ENCODE results near the gene PCMTD2.
"Not testable (repeated sequence)": the region's sequence is repeated elsewhere in the genome, so short reads cannot be mapped to it uniquely, and the experiment has no call there.

PCMTD2 gene

DNA sequence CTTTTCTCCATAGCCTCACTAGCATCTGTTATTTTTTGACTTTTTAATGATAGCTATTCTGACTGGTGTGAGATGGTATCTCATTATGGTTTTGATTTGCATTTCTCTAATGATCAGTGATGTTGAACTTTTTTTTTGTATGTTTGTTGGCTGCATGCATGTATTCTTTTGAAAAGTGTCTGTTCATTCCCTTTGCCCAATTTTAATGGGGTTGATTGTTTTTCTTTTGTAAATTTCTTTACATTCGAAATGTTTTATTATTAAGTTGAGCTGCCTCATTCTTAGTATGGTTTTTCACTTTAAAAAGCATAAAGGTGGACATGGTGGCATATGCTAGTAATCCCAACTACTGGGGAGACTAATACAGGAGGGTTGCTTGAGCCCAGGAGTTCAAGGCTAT is 58.2 kb downstream of the PCMTD2 start:
- DNase-seq: not testable (repeated sequence)

DNA sequence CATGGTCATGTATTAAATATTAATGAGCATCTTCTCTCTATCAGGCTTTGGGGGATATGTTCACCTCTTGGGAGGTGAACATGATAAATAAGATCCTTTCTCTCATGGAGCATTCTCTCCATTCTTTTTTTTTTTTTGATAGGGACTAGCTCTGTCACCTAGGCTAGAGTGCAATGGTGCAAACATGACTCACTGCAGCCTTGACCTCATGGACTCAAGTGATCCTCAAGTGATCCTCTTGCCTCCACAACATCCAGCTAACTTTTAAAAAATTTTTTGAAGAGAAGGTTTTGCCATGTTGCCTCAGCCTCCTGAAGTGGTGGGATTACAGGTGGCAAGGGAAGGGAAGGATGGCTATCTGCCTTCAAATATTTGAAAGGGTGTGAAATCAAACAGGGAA is 59.8 kb downstream of the PCMTD2 start:
- not testable (repeated sequence) for DNase-seq

DNA sequence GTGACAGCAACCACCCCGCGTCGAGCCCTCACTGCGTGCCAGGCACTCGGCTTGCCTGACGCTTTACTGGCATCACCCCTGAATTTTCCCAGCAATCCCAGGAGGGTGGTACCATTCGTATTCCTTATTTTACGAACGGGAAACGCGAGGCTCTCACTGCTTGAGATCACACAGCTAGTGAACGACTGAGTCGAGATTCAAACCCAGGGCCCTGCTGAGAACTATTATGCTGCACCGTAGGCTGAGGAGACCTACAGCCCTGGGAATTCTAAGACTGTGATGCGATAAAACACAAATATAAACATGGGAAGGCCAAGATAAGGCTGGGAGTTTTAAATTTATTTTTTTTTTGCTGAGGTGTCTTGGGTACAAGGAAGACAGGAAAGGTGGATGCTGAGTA is 60.3 kb downstream of the PCMTD2 start:
- not testable (repeated sequence) for DNase-seq

DNA sequence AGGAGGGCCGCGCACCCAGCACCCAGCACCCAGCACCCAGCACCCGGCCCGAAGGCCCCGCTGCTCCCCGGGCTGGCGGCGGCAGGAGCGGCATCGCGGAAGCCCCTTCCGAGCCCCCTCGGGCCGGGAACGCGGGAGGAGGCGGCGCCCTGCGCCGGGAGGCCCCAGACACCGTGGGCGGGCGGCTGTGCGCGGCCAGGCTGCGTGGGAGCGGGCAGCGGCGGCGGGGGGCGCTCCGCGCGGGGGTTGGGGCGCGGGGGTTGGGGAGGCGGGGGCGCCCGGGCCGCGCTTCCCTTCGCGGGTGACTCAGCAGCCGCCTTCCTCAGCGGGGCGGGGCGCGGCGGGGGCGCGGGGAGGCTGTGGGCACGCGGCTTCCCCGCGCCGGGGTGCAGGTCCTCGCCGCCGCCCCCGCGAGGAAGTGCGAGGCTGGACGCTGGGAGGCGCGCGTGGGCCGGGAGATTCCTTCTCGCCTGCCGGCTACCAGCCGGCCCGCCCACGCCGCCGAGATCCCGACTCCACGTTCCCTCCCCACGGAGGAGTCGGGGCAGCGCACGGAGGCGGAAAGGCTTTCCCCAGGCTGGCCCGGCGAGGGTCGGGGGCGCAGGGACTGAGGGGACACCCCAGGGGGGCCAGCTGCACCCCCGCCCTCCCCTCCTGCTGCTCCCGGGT is 61.0 kb downstream of the PCMTD2 start:
- peak; percentile 8 for DNase-seq

DNA sequence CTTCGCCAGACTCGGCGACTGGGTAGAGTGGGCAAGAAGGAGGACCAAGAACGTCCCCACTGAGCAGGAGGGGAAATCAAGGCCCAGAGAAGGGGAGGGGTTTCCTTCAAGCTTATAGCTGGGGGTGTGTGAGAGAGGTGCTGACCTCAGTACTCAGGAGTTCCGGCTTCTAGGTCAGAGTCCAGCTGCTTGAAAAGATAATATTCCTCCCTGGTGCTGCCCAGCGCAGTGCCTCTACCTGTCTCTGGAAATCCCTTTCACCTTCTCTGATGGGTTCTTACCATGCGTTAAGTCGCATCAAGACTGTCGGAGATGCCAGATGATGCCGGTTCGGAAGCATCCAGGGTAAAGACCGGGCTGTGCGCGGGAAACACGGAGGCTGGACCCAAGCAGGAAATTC is 61.8 kb downstream of the PCMTD2 start:
- DNase-seq: not testable (repeated sequence)

DNA sequence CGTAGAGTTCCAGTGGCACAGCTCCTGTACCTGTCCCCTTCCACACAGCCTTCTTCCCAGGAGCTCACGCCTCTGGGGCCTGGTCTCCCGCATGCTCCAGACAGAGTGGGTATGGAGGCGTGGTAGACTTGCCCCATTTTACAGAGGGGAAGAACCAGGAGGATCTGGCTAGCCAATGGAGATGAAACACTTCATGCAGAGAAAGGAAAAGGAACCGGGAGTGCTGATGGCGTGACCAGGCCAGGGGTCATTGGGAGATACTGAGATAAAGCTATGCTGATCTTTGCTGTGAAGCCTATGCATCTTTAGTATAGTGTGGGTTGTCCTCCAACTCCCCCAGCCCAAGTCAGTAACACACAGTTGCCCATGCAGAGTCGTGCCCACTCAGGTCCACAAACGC is 62.5 kb downstream of the PCMTD2 start:
- DNase-seq: not testable (repeated sequence)

DNA sequence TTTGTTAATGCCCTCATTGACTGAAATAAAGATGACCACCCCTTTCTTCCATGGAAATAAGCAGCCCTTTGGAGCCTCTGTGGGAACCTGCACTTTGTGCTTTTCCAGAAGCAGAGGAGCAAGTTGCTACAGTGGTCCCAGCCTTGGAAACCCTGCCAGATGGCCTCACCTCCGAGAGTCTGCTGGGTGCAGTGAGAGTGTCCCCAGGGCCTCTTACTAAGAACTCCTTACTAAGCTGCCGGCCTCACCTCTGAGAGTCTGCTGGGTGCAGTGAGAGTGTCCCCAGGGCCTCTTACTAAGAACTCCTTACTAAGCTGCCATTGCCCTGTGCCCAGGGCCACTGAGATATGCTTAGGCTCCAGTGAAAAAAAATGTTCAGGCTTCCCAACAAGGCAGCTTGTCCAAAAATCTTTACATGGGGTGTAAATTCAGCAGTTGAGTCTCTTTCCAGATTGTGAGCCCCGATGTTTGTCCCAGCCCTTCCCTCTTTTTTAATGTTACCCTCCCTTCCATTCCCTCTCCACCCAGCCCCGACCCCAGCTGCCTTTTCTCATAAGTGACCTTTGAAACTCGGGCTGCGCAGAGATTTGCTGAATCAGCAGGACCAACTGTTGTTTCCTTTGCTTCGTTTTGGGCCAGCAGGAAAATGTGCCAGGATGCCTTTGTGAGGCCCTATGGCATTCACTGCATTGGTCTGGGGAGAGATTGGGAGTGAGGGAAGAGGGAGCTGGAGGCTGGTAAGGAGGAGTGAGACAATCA is 66.7 kb downstream of the PCMTD2 start:
- not testable (repeated sequence) for DNase-seq

All from NCI-H226 (cell line).